Stimulated activated CD4-positive, alpha-beta T cell treated with anti-CD3 and anti-CD28 coated beads, Interleukin-1b, Interleukin-23, amount 100 ng/mL, for 4 hours (primary cell): ENCODE results near the gene ZNRF3.
"Not testable (repeated sequence)": the region's sequence is repeated elsewhere in the genome, so short reads cannot be mapped to it uniquely, and the experiment has no call there.

Experiments used
- DNase-seq, 2 donors: peaks; one replicate each; pipeline ENCODE4 v3.0.0-alpha.2; 2020; ENCODE audit warnings: low read depth in 2 of 2

The ZNRF3 gene

GRCh38 chr22:28882878-28883656, at the start of gene ZNRF3:
Gene ZNRF3, plus strand, starts transcription at chr22:28883572. Its CDS starts 195 bp downstream, at chr22:28883767.
- peak; percentile 90 to 95 for DNase-seq

GRCh38 chr22:28835630-28836189, 47.7 kb upstream of the ZNRF3 start:
- no peak for DNase-seq

- no peak for DNase-seq
These were observed 45.7 kb upstream of the ZNRF3 start for GRCh38 chr22:28837640-28838039.

GRCh38 chr22:28838971-28839370, 44.4 kb upstream of the ZNRF3 start:
- DNase-seq = no peak

GRCh38 chr22:28841111-28841510, 42.3 kb upstream of the ZNRF3 start:
- no peak for DNase-seq

- DNase-seq = no peak
These were observed 39.7 kb upstream of the ZNRF3 start for GRCh38 chr22:28843633-28844032.

- not testable (repeated sequence) for DNase-seq
These were observed 39.1 kb upstream of the ZNRF3 start for GRCh38 chr22:28844277-28844676.

GRCh38 chr22:28846994-28847393, 36.4 kb upstream of the ZNRF3 start:
- no peak for DNase-seq

- peak in 1 of 2 donors; percentile 58 for DNase-seq
These were observed 27.8 kb upstream of the ZNRF3 start for GRCh38 chr22:28855355-28856094.

- no peak for DNase-seq
These were observed 27.3 kb upstream of the ZNRF3 start for GRCh38 chr22:28856095-28856455.

- DNase-seq = no peak
These were observed 26.1 kb upstream of the ZNRF3 start for GRCh38 chr22:28857288-28857687.

- no peak for DNase-seq
These were observed 18.3 kb upstream of the ZNRF3 start for GRCh38 chr22:28864878-28865596.

GRCh38 chr22:28867191-28867590, 16.2 kb upstream of the ZNRF3 start:
- DNase-seq = no peak

GRCh38 chr22:28868389-28868788, 15.0 kb upstream of the ZNRF3 start:
- not testable (repeated sequence) for DNase-seq

- DNase-seq = no peak
These were observed 13.6 kb upstream of the ZNRF3 start for GRCh38 chr22:28869736-28870135.

- no peak for DNase-seq
These were observed 10.0 kb upstream of the ZNRF3 start for GRCh38 chr22:28873183-28873963.

GRCh38 chr22:28874061-28874460, 9.3 kb upstream of the ZNRF3 start:
- DNase-seq = no peak

GRCh38 chr22:28874811-28875320, 8.5 kb upstream of the ZNRF3 start:
- no peak for DNase-seq

- DNase-seq = peak in 1 of 2 donors; percentile 20
These were observed 861 bp upstream of the ZNRF3 start for GRCh38 chr22:28882545-28882877.

- DNase-seq = no peak
These were observed 215 bp downstream of the ZNRF3 start for GRCh38 chr22:28883657-28883916.

- DNase-seq = peak; percentile 24 to 31
These were observed 760 bp downstream of the ZNRF3 start for GRCh38 chr22:28883917-28884746.
